Measurements from ENCODE around the gene ABCG1.

ABCG1 gene

DNA sequence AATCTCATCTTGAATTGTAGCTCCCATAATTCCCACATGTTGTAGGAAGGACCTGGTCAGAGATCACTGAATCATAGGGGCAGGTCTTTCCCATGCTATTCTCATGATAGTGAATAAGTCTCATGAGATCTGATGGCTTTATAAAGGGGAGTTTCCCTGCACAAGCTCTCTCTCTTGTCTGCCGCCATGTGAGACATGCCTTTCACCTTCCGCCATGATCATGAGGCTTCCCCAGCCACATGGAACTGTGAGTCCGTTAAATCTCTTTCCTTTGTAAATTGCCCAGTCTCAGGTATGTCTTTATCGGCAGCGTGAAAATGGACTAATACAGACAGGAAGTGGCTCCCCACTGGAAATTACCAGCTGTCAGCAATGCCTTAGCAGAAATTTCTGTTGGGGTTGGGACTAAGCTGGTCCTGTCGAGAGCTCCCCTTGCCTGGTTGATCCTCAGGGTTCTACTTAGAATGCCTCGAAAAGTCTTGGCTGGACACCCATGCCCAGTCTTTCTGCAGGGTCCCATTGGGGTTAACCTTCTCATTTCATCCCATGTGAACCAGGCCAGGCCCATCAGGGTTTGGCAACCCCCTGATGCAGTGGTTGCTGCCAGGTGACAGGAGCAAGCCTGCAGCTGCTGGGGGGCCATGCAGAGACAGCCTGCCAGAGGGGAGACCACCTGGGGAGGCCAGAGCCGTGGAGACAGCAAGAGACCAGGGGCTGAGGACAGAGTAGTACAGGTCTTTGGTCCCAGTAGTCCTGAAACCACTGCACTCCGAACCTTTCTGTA, 2.8 kb upstream of the ABCG1 start:
- no peak for DNase-seq

DNA sequence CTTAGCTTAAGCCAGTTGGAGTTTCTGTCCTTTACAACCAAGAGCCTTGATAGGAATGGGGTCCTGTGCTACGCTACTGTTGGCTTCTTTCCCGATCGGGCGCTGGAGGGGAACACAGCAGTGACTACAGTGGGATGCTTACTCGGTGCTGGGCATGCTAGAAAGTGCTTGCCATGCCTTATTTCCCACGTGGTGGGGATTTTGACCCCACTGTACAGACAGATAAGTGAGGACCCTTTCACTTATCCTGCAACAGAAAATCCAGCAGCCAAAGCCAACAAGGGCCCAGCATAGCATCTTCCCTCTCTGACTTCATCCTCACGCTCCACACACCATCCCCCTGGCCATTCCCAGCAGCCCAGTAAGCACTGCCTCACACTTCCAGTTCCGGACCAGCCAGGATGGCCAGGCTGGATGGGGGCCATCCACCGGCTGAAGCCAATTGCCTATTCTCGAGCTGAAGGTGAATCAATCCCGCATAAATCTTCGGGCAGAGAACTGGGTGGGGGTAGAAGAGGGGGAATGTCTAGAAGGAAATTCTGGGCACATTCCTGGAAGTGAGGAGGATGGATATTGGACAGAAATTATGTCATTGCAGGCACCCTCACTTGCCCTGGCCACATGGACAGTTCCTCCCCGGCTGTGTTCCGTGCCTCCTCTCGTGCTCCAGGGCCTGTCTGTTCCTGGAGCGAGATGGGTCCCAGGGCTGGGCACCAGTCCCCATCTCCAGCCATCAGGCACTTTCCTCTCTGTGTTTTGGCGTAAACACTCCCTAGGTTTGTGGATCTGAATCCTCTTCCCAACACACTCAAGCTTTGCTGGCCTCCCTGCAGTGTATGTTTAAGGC, 2.0 kb upstream of the ABCG1 start:
- DNase-seq: no peak

DNA sequence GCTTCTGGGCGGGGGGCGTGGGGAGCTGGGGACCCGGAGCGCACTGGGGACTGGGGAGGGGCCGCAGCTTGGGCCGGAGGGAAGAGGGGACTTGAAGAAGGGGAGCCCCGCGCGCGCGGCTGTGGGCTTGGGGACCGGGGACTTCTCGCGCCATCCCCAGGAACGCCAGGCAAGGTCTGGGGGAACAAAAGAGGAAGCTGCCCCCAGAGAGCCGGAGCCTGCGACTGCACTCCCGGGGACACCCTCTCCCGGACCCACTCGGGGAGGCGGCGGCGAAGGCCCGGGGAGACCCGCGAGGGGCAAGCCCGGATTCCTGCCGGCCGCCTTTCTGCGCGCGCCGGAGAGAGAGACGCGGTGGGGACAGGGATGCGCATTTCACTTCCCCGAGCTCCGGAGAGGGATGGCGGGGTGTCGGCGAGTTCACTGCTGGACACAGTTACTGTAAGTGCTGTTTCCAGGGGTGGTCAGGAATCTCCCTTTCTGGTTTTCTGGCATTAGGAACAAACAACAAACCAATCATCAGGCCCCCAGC, 732 bp downstream of the ABCG1 start:
- DNase-seq: peak in 1 of 2 donors; percentile 28

DNA sequence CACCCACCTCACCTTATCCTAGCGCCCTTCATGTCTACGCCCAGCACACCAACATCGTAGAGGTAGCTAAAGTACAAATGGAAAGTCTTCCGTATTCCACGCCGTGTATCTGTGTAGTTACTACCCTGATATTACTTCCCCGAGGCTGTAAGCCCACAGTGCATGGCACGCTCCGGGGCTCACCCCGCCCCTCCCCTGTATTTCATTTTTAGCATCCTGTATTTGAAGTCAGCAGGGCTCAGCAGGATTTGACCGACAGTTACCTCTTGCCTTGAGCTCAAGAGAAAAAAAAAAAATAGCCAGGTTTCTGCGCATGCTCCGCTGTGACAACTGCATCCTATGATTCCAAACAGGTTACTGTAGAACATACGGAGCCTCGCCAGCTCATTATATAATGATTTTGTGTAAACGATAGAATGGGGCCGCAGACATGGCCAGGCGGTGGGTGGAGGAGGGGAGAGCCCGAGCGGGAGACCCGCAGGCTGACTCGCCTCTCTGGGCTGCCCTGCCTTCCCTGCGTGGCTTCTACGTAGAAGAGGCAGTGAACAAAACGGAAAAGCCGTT, 1.3 kb downstream of the ABCG1 start:
- peak; percentile 78 to 79 for DNase-seq

DNA sequence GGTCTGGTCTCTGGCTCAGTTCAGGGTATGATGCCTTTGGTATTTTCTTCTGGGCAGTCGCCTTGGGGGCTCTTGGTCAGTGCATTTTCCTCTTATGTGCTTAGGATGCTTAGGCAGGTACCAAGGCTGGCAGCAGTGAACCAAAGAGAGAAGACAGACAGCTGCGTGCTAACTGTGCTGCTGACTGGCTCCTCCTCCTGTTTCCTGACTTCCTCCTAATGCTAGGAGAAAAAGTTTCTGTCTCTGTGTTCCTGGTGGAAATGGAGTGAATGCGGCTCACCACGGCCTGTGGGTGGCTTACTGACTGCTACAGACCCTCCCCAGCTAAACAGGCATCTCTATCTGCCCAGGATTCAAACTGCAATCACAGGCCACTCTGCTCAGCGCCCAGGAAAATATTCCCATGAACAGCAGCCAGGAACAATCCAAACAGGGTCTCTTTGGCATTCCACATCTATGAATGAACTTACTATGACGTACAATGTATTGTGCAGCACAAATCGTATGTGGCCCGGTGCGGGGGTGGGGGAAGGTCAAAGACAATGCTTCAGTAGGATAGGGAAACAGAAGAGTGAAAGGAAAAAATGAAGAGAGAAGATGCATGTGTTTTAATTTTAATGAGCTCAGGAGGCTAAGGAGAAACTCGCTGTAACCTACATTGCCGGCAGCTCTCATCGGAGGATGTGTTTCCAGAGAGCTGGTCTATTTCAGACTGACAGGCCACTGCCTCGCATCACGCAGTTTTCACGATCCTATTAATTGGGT, 2.8 kb downstream of the ABCG1 start:
- no peak for DNase-seq

DNA sequence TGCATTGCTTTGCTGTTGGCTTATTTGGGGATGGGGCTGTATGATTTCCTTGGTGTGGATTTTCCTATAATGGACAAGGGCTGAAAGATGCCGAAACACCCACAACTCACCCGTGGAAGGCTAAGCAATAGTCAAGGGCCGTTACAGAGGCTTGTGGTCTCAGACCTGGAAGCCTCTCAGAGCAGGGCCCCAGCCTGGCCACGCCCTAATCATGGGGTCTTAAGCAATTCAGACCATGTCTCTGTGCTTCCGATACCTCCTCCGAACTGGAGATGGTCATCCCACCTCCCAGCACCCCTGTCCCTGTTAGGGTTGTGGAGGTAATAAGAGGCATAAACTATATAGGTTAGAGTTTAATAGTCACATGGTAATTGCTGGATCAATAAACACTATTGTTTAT, 3.4 kb downstream of the ABCG1 start:
- DNase-seq: no peak

DNA sequence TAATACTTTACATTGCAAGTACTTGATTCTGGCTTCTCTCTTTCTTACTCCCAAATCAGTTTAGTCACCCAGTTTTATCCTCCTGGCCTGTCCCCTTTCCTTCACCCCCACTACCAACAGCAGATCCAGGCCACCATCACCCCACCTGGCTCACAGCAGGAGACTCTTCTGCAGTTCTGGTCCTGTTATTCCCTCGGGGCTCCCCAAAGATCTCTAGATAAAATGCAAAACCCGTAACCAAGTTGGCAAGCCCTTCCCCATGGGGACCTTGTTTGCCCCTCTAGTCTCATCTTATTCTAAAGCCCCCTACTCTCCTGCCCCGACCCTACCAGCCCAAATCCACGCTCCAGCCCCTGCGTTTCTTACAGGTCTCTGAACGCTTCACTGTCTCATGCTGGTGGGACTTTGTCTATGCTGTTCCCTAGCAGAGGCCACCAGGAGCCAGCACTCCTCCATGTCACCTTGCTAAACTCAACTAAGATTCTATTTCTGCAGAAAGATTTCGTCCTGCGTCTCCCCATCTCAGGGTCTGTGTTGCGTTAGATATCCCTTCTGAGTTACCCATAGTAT, 4.0 kb downstream of the ABCG1 start:
- DNase-seq: no peak

DNA sequence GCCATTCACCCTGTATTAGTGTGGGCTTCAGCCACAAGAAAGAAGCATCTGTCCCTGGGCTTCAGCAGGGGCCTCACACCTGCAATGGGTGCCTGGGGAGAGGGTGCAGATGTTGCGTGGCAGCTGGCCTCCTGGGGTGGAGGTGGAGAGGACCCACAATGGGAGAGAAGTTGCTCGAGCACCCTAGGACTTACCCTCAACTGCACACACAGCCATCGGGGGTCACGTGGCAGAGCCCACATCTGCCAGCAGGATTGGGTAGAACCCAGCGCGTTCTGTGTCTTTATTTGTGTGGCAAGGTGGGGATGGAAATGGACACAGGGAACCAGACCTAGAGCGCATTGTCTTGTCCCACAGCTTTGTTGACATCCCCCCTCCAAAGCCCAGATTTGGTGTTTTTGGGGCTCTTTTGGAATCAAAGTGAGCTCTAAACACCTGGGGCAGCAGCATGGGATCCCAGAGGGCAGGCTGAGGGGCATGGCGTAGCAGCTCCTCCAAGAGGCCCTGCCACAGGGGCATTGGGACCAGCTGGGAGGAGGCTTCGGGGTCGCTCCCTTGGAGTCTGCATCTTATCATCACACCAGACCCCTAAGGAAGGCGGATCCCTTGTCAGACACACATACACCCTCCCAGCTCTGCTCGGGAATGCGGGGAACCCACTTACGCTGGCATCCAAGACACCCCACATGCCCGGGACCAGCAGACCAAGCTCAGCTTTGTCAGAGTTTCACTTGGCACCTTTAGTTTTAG, 5.1 kb downstream of the ABCG1 start:
- no peak for DNase-seq

DNA sequence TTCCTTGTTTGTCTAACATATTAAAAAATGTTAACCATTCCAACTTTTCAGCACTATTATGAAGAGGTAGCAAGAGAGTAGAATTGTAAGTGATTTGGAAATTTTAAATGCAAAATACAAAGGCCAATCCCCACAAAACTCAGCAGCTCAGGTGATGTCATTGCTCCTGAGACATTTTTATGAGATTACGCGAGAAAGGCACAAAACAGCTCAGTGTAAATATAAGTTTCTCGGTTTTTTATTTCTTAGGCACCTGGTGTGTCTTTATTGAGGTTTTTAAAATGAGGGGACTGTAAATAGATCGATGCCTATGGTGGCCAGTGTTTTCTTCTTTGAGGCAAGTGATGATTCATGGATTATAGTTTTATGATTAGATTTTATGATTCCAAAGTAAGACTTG, 6.1 kb downstream of the ABCG1 start:
- no peak for DNase-seq

DNA sequence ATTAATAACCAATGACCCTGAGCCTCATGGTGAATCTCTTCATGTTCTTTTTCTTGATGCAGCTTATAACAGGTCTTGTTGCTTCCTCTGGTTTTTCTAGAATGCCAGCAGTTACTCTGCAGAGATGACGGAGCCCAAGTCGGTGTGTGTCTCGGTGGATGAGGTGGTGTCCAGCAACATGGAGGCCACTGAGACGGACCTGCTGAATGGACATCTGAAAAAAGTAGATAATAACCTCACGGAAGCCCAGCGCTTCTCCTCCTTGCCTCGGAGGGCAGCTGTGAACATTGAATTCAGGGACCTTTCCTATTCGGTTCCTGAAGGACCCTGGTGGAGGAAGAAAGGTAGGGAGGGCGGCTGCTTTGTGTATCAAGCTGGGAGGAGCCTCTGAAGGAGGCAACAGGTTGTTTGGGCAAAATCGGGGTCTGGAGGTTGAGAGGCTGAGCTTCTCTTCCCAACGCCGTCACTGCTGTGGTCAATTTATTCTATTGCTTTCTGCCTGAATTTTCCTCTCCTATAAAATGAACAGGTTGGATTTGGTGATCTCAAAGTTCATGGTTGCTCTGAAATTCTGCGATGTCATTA, 6.7 kb downstream of the ABCG1 start:
- no peak for DNase-seq

DNA sequence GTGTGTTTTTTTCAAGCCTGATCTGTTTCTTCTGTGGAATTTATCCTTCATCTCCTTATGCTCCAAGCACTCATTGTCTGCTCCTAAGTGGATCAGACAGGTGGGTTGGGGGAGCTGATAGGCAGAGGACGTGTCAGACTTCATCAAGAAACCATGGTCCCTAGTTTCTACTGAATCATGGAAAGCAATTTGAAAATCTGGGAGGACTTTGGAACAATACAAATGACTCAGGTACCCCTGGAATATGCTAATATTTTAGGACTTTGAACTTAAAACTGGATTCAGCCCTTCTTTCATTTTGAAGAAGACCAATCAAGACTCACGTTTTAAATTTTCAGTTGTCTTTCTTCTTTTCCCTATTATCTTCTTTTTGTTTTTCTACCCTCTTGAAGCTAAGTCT, 7.7 kb downstream of the ABCG1 start:
- no peak for DNase-seq

DNA sequence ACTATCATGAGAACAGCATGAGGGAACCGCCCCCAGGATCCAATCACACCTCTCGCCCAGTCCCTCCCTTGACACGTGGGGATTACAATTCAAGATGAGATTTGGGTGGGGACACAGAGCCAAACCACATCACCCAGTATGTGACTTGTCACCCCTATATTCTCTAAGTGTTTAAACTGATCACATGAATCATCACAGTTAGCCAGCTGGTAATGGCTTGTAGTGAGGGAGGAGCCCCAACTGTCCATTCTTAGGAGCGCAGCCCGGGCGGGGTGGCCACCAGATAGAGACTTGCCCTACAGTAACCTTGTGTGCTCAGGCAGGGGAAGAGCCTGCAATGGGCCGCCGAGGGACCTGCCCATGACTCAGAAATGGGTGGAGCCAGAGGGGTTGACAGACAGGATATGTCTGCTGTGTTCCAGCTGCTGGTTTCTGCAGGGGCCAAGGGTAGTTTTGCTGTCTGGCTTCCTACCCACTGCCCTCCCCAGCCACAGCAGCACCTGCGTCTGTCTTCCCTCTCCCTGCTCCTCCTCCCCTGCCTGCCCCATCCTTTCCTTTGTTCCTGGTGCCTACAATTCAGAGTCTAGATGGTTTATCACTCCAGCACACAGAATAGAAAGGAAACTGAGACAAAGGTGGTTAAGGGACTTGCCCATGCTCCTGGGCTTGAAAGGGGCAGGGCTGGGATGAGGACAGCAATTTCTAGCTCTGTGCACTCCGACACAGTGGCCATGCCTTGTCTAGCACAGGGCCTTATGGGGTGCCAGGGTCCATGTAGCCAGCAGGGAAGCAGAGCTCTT, 9.2 kb downstream of the ABCG1 start:
- DNase-seq: peak; percentile 96 to 98

DNA sequence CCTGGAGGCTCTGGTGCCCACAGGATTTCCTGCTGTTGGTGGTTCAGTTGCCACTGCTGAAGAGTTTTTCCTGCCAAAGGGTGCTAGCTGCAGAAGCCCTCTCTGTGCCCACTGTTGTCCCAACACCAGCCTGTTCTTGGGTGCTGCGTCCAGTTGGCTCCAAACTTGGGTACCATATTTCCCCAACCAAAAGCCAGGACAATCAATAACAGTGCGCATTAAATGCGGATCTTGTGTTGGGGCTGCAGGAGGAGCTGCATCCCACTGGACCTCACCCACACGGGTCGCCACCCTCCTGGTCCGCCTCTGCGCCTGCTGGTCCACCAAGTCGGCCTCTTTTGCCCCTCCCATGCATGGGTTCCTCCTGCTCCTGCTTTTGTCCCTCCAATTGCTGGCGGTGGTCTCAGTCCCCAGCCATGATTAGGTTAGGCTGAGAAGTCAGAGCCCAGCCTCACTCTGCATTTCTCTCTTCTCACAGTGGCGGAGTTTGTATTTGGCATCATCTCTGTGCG, 9.8 kb downstream of the ABCG1 start:
- DNase-seq: no peak

DNA sequence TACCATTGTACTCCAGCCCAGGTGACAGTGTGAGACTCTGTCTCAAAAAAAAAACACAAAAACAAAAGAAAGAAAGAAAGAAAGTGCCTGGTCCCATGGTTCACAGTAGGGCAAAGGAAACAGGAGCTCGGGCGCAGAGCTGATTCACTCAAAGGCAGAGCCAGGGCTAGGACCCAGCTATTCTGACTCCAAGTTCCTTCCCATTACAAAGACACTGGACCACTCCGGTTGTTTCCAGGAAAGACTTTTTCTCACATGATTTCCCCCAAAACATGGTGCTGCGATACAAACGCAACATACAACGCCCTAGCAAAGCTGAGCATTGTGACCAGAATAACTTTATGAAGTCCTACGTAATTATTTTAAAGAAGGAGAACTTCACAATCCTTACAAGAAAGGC, 10.7 kb downstream of the ABCG1 start:
- no peak for DNase-seq

DNA sequence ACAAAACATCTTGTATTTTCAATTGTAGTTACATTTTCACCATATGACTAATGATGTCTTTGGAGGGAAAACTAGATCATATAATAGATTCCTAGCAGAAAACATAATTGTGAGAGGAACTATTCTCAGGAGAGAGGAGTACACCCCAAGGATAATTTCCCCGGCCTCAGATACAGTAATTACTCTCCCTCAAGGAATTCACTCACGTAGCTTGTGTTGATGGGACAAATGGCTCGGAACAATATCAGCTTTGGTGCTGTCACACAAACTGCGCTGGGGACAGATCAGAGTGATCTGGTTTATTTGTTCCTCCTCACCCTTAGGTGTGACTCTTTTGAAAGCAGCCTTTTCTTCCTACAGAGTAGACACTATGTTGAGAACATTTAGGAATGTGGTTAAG, 11.2 kb downstream of the ABCG1 start:
- no peak for DNase-seq

DNA sequence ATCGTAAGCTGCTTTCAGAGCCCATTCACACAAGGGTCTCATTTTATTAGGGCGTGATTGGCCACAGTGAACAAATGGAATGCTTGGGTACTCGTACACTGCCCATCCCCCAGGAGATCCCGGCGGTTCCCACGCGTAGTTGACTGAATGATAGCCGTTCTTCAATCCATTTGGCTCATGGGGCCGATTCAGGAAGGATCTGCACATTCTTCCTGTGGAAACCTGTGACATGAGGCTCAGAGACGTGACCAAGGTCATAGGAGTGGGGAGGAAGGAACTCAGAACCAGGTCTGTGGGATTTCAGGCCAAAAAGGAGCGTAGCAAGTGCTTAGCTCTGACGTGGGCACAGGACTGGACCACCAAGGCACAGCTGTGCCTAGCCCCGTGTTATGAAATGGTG, 11.7 kb downstream of the ABCG1 start:
- no peak for DNase-seq

DNA sequence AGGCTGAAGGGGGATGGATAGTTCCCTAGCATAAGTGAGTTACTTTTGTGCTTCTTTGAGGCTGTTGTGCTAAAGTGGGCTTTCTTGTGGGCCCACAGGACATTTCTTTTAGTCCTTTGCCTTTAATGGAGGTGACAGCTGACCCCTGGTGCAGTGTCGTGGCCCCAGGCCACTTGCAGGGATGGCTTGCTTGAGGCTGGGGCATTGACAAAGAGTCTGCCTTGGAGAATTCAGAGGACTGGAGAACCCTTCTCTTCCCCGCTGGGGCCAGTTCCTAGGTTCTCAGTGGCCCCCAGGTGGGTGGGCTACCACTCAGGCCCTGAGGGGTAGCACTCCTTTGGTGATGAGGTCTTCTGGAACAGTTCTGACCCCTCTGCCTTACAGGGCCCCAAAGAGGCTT, 12.8 kb downstream of the ABCG1 start:
- DNase-seq: no peak

DNA sequence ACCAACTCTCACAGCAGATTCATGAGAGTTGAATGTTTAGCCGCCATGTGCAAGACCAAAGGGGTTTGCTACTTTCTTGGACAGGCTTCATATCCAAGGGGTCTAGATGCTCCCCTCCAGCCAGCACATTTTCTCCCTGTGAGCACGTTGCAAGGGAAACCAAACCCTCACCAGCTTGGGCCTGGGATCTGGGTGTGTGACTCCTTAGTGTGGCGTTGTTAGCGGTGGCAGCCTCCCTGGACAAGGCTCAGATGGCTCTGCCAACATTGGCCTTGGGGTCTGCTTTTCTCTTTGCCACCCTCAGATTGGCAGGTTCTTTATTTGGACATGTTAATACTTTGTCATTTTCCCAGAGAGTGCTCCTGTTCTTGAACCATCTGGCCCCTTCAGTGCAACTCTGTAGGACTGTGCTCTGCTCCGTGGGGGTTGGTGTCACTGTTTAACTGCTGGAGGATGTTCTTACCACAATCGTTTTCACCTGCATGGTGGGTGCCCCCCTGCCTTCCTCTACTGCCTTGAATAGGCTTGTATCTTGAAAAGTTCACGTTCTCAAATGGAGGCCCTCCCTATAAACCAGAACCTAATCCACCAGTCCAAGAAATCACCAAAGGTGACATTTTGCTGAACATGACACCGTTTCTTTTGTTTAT, 13.4 kb downstream of the ABCG1 start:
- no peak for DNase-seq

DNA sequence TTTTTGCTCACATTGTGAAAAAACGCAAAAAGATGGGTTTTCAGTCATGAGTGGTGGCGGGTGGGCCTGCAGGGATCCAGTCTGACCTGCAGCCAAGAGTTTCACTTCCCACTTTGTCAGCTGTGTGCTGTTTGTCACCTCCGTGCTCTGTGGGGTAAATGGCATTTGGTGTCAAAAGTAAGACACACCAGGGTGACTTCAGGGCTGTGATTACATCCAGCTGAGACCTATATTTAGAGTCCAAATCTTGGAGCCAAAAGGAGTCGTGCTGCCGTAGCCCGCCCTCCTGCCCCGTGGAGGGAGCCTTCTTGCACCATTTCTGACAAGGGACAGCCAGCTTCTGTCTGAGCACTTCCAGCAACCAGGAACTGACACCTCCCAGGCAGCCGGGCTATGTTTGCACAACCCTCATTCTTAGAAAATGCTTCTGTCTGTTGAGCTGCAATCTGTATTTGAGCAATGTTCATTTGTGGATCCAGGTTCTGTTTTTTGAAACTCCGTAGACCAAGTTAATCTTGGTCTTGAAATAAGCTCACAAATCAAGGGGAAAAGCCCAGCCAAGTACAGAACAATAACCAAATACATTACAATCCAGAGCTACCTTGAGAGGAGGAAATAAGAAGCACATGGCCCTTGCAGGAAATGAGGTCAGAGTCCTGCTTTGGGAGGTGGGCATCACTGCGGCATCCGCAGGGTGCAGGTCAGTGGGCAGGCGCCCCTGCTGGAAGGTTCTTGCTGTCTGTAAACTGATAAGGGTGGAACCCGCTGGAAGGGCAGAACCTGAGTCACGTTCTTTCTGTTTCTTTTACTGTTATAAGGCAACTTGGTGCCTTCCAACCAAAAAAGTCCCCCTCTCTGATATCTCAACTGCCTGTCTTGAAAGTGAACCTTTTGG, 14.4 kb downstream of the ABCG1 start:
- DNase-seq: peak; percentile 82 to 91
